IMR-90 (cell line): ENCODE results near the gene LDHA. TPM values are rescaled to one million over a fixed set of nuclear protein-coding genes. Genes with fewer than 3 reads are reported as not detected.

Source experiments
- ATAC-seq: fragments of 200-7000 bp; cut with Tn5 transposase; 2 replicates; pipeline ENCODE4 v1.9.1; 2020; ENCODE audit warnings: low read depth, mild to moderate bottlenecking, moderate library complexity
- BruUV-seq: library from RNA; stranded (reverse); fragments of 400-500 nt; replicated peaks from 2 replicates; lab custom pipeline; 2021; lab: Mats Ljungman, UMichigan
- CTCF ChIA-PET: fragments of 300-600 bp; formaldehyde crosslinking; extraction: SDS; loops from one replicate; lab custom pipeline; 2021; ENCODE audit warnings: antibody characterized with exemption; lab: Yijun Ruan, JAX
- POLR2A ChIA-PET: fragments of 300-600 bp; sonication (Branson Sonifier 250); formaldehyde crosslinking; loops from one replicate; lab custom pipeline; 2022; ENCODE audit warnings: antibody characterized with exemption; ENCODE audit not compliant: unreplicated experiment; lab: Charles Lee
- DNase-seq: peaks from one replicate; pipeline ENCODE4 v3.0.0; 2013
- H2AFZ ChIP-seq: replicated peaks from 2 replicates; pipeline ENCODE3; 2013; ENCODE audit warnings: low read length, mild to moderate bottlenecking; ENCODE audit not compliant: poor library complexity
- H2AK5ac ChIP-seq: 2 replicates; pipeline ENCODE4 v1.6.1; 2013; ENCODE audit warnings: low read depth, low read length, inconsistent platforms
- H2AK9ac ChIP-seq: replicated peaks from 2 replicates; pipeline ENCODE3; 2013; ENCODE audit warnings: mild to moderate bottlenecking, low read depth, low read length, moderate library complexity; ENCODE audit not compliant: poor library complexity
- H2BK120ac ChIP-seq: 2 replicates; pipeline ENCODE4 v1.6.1; 2013; ENCODE audit warnings: low read depth, low read length, inconsistent platforms
- H2BK15ac ChIP-seq: 3 replicates; pipeline ENCODE4 v1.6.1; 2013; ENCODE audit warnings: low read depth, low read length, inconsistent platforms
- H2BK20ac ChIP-seq: 2 replicates; pipeline ENCODE4 v1.6.1; 2013; ENCODE audit warnings: low read depth, mild to moderate bottlenecking, inconsistent platforms, low read length, moderate library complexity
- H2BK5ac ChIP-seq: 2 replicates; pipeline ENCODE4 v1.6.1; 2013; ENCODE audit warnings: mild to moderate bottlenecking, low read depth, low read length, inconsistent platforms; ENCODE audit not compliant: poor library complexity, severe bottlenecking
- H3K14ac ChIP-seq: replicated peaks from 2 replicates; pipeline ENCODE4 v1.6.1; 2013; ENCODE audit warnings: low read depth, low read length, inconsistent platforms
- H3K18ac ChIP-seq: 2 replicates; pipeline ENCODE4 v1.6.1; 2013; ENCODE audit warnings: low read depth, low read length, control low read depth
- H3K23ac ChIP-seq: 2 replicates; pipeline ENCODE4 v1.6.1; 2013; ENCODE audit warnings: low read depth, low read length, inconsistent platforms
- H3K27ac ChIP-seq: 2 replicates; pipeline ENCODE4 v1.5.1; 2013; ENCODE audit warnings: mild to moderate bottlenecking, control low read depth, low read length; ENCODE audit not compliant: insufficient read depth
- H3K27me3 ChIP-seq: 2 replicates; pipeline ENCODE4 v1.6.1; 2013; ENCODE audit warnings: low read length; ENCODE audit not compliant: control insufficient read depth, insufficient read depth
- H3K36me3 ChIP-seq: 2 replicates; pipeline ENCODE4 v1.6.1; 2013; ENCODE audit warnings: low read length, mixed read lengths; ENCODE audit not compliant: control insufficient read depth, insufficient read depth
- H3K4ac ChIP-seq: 2 replicates; pipeline ENCODE4 v1.6.1; 2013; ENCODE audit warnings: low read depth, low read length, inconsistent platforms
- H3K4me1 ChIP-seq: 2 replicates; pipeline ENCODE4 v1.6.1; 2013; ENCODE audit warnings: low read length, mixed read lengths; ENCODE audit not compliant: control insufficient read depth, insufficient read depth
- H3K4me2 ChIP-seq: 2 replicates; pipeline ENCODE4 v1.6.1; 2013; ENCODE audit warnings: low read depth, mild to moderate bottlenecking, control low read depth, low read length, moderate library complexity
- H3K4me3 ChIP-seq: 2 replicates; pipeline ENCODE4 v1.5.1; 2013; ENCODE audit warnings: low read depth, mild to moderate bottlenecking, control low read depth, low read length, moderate library complexity; ENCODE audit not compliant: insufficient read depth
- H3K56ac ChIP-seq: 2 replicates; pipeline ENCODE4 v1.6.1; 2013; ENCODE audit warnings: low read length, inconsistent platforms; ENCODE audit not compliant: insufficient read depth; ENCODE audit errors: extremely low read depth
- H3K79me1 ChIP-seq, 2 experiments: 2 replicates each; pipeline ENCODE4 v1.6.1; 2013; ENCODE audit warnings: low read length in 2 of 2, inconsistent platforms in 1 of 2, low read depth in 1 of 2
- H3K9ac ChIP-seq: 2 replicates; pipeline ENCODE4 v1.6.1; 2013; ENCODE audit warnings: low read depth, low read length, control low read depth
- H3K9me1 ChIP-seq: 2 replicates; pipeline ENCODE4 v1.6.1; 2013; ENCODE audit warnings: low read length, inconsistent platforms; ENCODE audit not compliant: insufficient read depth
- H3K9me3 ChIP-seq: 2 replicates; pipeline ENCODE4 v1.6.1; 2013; ENCODE audit warnings: low read length; ENCODE audit not compliant: control insufficient read depth, insufficient read depth
- H4K20me1 ChIP-seq: 2 replicates; pipeline ENCODE4 v1.6.1; 2013; ENCODE audit warnings: low read length, inconsistent platforms; ENCODE audit not compliant: insufficient read depth
- H4K5ac ChIP-seq: 2 replicates; pipeline ENCODE4 v1.6.1; 2013; ENCODE audit warnings: mild to moderate bottlenecking, low read depth, low read length, control low read depth
- H4K8ac ChIP-seq, 2 experiments: 2 replicates each; pipeline ENCODE4 v1.6.1; 2013; ENCODE audit warnings: low read depth in 2 of 2, low read length in 2 of 2, control low read depth in 1 of 2, inconsistent platforms in 1 of 2
- H4K91ac ChIP-seq: 2 replicates; pipeline ENCODE4 v1.6.1; 2013; ENCODE audit warnings: low read depth, low read length, inconsistent platforms; ENCODE audit not compliant: insufficient read depth
- BHLHE40 ChIP-seq: fragments of 150-350 bp; IDR thresholded peaks from 2 replicates; pipeline ENCODE4 v1.6.1; 2016; ENCODE audit warnings: mild to moderate bottlenecking, low read depth, low read length
- FOS ChIP-seq: fragments of 150-350 bp; IDR thresholded peaks from 2 replicates; pipeline ENCODE4 v1.6.1; 2016; ENCODE audit warnings: low read depth, low read length
- MAFK ChIP-seq: IDR thresholded peaks from 2 replicates; pipeline ENCODE4 v1.6.1; 2012; ENCODE audit warnings: low read depth, low read length, improper control_type of control experiment
- MXI1 ChIP-seq: IDR thresholded peaks from 2 replicates; pipeline ENCODE4 v1.6.1; 2012; ENCODE audit warnings: low read depth, mild to moderate bottlenecking, low read length, moderate library complexity, borderline replicate concordance
- NFE2L2 ChIP-seq: fragments of 150-350 bp; IDR thresholded peaks from 2 replicates; pipeline ENCODE4 v1.6.1; 2016; ENCODE audit warnings: low read depth, mild to moderate bottlenecking, low read length
- POLR2A ChIP-seq: IDR thresholded peaks from 2 replicates; pipeline ENCODE4 v1.6.1; 2012; ENCODE audit warnings: mild to moderate bottlenecking, low read depth, low read length
- WGBS, 2 experiments: methylation state at CpG; one replicate each; pipeline versions ENCODE4 v1.1.5 to v1.1.7; 2013; ENCODE audit warnings: missing lambda C conversion rate in 2 of 2; ENCODE audit not compliant: insufficient read length in 1 of 2; ENCODE audit errors: extremely low coverage in 2 of 2; 5-methylcytosine and 5-hydroxymethylcytosine counted together
- dilution Hi-C: fragments of 300-500 bp; cut with HindIII; formaldehyde crosslinking; loops from one replicate; pipeline ENCODE4 v1.14.3; 2018; ENCODE audit warnings: low sequenced_read_pairs; ENCODE audit not compliant: unreplicated experiment
- in situ Hi-C: fragments of 300-500 bp; cut with MboI; formaldehyde crosslinking; loops from 3 replicates; pipeline ENCODE4 v1.14.3; 2019; ENCODE audit warnings: low sequenced_read_pairs, inconsistent platforms, mixed read lengths
- intact Hi-C: fragments of 100-400 bp; cut with micrococcal nuclease; formaldehyde crosslinking; loops from 2 replicates; pipeline ENCODE4 v1.10.0; 2022
- polyA plus RNA-seq, 3 experiments: library from polyadenylated mRNA; depleted of rRNA; stranded (reverse); fragments of >200 nt; gene quantifications; 2 replicates each; pipeline ENCODE4 v1.2.3, GENCODE V29; 2012; ENCODE audit warnings: low replicate concordance in 1 of 3
- total RNA-seq: library from RNA; depleted of rRNA; stranded (reverse); fragments of >200 nt; gene quantifications from 2 replicates; pipeline ENCODE4 v1.2.3, GENCODE V29; 2012
- TF ChIP-seq, protein P1 (sequence below): fragments of 150-350 bp; IDR thresholded peaks from 2 replicates; pipeline ENCODE4 v1.6.1; 2016; ENCODE audit warnings: low read depth, mild to moderate bottlenecking, low read length, moderate library complexity, borderline replicate concordance

The LDHA gene
- total and polyA plus RNA-seq, 2 of the 4 experiments (the other 2 are of a cell fraction): 1,735 to 1,813 TPM

DNA sequence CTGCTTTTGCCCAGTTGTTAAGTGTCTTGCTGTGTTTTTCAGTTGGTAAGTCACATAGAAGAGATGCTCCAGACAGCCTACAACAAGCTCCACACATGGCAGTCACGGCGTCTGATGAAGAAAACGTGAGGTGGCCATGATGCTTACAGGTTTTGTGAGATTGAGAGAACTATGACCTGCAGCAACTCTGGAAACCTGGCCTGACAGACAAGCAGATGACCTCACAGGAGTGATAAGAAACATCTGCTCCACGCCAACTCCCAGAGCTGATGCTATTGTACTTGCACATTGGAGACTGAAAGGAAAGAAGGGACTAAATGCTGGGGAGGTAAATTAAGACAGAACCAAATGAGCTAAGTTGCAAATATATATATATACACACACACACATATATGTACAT is 28.6 kb upstream of the LDHA start:
- Histone ChIP-seq H3K9ac (no peak overlapping the region), H3K4me3 (no peak overlapping the region), H3K23ac (no peak overlapping the region), H2AK9ac (no peak overlapping the region), H3K36me3 (peaks cover 33% of the 10 kb centered on the region), H3K14ac (no peak overlapping the region), H4K5ac (no peak overlapping the region), H4K8ac (no peak overlapping the region), H3K56ac (no peak overlapping the region), H2BK120ac (no peak overlapping the region), H3K4me2 (no peak overlapping the region), H3K4me1 (no peaks in the 10 kb centered on the region; the same call in 1 of the 2 replicates), H4K91ac (no peak overlapping the region), H2AK5ac (no peak overlapping the region), H3K4ac (no peak overlapping the region), H3K9me3 (no peaks in the 10 kb centered on the region), H3K79me1 (peaks cover 3 to 6% of the 10 kb centered on the region in 2 experiments; a peak in 3 of 4 replicates), H3K27ac (no peak overlapping the region), H3K18ac (no peak overlapping the region), H2AFZ (no peak overlapping the region), H2BK5ac (no peak overlapping the region), H2BK15ac (no peak overlapping the region), H4K20me1 (no peaks in the 10 kb centered on the region), H2BK20ac (no peak overlapping the region), H3K9me1 (0 out of 2 replicates have a peak, but pooled peaks cover 4% of the 10 kb centered on the region), H3K27me3 (no peaks in the 10 kb centered on the region)
- DNase-seq (no peak), ATAC-seq (no peak)
- no CpG with 5 or more reads among the region's 4 CpGs for WGBS, 2 experiments
- intact Hi-C loops: no loop called here
- BruUV-seq: no TSS peak
- in situ Hi-C loops: no loop called here
- ChIA-PET POLR2A (no interaction called here), CTCF (no interaction called here)
- dilution Hi-C loops: no loop called here
- TF ChIP-seq MXI1: no peak
- TF ChIP-seq, protein P1, sequence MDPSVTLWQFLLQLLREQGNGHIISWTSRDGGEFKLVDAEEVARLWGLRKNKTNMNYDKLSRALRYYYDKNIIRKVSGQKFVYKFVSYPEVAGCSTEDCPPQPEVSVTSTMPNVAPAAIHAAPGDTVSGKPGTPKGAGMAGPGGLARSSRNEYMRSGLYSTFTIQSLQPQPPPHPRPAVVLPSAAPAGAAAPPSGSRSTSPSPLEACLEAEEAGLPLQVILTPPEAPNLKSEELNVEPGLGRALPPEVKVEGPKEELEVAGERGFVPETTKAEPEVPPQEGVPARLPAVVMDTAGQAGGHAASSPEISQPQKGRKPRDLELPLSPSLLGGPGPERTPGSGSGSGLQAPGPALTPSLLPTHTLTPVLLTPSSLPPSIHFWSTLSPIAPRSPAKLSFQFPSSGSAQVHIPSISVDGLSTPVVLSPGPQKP: no peak
- no peak for TF ChIP-seq NFE2L2
- no peak for TF ChIP-seq MAFK
- no peak for TF ChIP-seq POLR2A
- no peak for TF ChIP-seq BHLHE40
- no peak for TF ChIP-seq FOS
